WERI-Rb-1 (cell line): ENCODE results near the gene ZBTB7C.

Experiments
- DNase-seq: peaks from one replicate; pipeline ENCODE4 v3.0.0-alpha.2; 2020
- H3K27ac ChIP-seq: fragments of 250-450 bp; sonication (Bioruptor Pico); 2 replicates; pipeline ENCODE4 v1.5.1; 2020; ENCODE audit warnings: mild to moderate bottlenecking, moderate library complexity
- H3K27me3 ChIP-seq: fragments of 250-450 bp; sonication (Bioruptor Pico); 2 replicates; pipeline ENCODE4 v1.5.1; 2021; ENCODE audit warnings: mild to moderate bottlenecking, low read depth, moderate library complexity; ENCODE audit not compliant: insufficient read depth, severe bottlenecking
- H3K36me3 ChIP-seq: fragments of 250-450 bp; sonication (Bioruptor Pico); 2 replicates; pipeline ENCODE4 v1.5.1; 2020; ENCODE audit warnings: mild to moderate bottlenecking, moderate library complexity
- H3K4me3 ChIP-seq: 2 replicates; pipeline ENCODE4 v1.5.1; 2011; ENCODE audit warnings: low read depth, mild to moderate bottlenecking, control low read depth, low read length
- H3K9me3 ChIP-seq: fragments of 250-450 bp; sonication (Bioruptor Pico); 2 replicates; pipeline ENCODE4 v1.5.1; 2021; ENCODE audit warnings: mild to moderate bottlenecking, moderate library complexity; ENCODE audit not compliant: severe bottlenecking
- TF ChIP-seq, protein P1 (sequence below): IDR thresholded peaks from 2 replicates; pipeline ENCODE4 v1.5.1; 2011; ENCODE audit warnings: low read depth, mild to moderate bottlenecking, control low read depth, inconsistent platforms, low read length

The ZBTB7C gene

GRCh38 chr18:48200631-48201336, 208.4 kb downstream of the ZBTB7C start:
- no peaks in the 10 kb centered on the region for H3K9me3 ChIP-seq
- no peaks in the 10 kb centered on the region for H3K27me3 ChIP-seq
- H3K4me3 ChIP-seq: no peak overlapping the region
- H3K36me3 ChIP-seq: no peaks in the 10 kb centered on the region
- H3K27ac ChIP-seq: no peak overlapping the region
- no peak for DNase-seq
- TF ChIP-seq, protein P1, sequence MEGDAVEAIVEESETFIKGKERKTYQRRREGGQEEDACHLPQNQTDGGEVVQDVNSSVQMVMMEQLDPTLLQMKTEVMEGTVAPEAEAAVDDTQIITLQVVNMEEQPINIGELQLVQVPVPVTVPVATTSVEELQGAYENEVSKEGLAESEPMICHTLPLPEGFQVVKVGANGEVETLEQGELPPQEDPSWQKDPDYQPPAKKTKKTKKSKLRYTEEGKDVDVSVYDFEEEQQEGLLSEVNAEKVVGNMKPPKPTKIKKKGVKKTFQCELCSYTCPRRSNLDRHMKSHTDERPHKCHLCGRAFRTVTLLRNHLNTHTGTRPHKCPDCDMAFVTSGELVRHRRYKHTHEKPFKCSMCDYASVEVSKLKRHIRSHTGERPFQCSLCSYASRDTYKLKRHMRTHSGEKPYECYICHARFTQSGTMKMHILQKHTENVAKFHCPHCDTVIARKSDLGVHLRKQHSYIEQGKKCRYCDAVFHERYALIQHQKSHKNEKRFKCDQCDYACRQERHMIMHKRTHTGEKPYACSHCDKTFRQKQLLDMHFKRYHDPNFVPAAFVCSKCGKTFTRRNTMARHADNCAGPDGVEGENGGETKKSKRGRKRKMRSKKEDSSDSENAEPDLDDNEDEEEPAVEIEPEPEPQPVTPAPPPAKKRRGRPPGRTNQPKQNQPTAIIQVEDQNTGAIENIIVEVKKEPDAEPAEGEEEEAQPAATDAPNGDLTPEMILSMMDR: no peak

DNA sequence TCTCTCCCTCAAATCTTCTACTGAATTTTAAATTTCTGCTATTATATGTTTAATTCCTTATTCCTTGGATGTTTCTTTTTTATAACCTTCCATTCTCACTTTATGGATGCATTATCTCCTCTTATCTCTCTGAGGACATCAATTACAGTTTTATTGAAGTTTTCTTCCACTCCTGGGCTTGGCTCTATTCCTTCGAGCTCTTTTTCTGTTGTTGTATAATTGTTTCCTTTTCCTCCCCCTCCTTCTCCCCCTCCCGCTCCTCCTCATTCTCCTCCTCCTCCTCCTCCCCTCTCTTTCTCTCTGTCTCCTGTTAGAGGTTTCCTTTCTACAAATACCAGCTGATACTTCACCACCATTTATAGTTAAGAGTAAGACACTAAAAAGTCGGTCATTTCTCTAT, 209.8 kb downstream of the ZBTB7C start:
- DNase-seq: no peak
- H3K27ac ChIP-seq: no peak overlapping the region
- H3K9me3 ChIP-seq: no peaks in the 10 kb centered on the region
- H3K27me3 ChIP-seq: no peaks in the 10 kb centered on the region
- H3K36me3 ChIP-seq: no peaks in the 10 kb centered on the region
- H3K4me3 ChIP-seq: no peak overlapping the region
- TF ChIP-seq, protein P1: no peak

GRCh38 chr18:48197819-48198218, 211.4 kb downstream of the ZBTB7C start:
- DNase-seq: no peak
- H3K27ac ChIP-seq: no peak overlapping the region

GRCh38 chr18:48195787-48196186, 213.4 kb downstream of the ZBTB7C start:
- Histone ChIP-seq H3K9me3 (no peaks in the 10 kb centered on the region), H3K4me3 (no peak overlapping the region), H3K27ac (no peak overlapping the region), H3K27me3 (no peaks in the 10 kb centered on the region), H3K36me3 (no peaks in the 10 kb centered on the region)
- TF ChIP-seq, protein P1: no peak
- no peak for DNase-seq

More at GRCh38 chr18:48197819-48198218, 211.4 kb downstream of the ZBTB7C start:
- TF ChIP-seq, protein P1: no peak
- Histone ChIP-seq H3K27me3 (no peaks in the 10 kb centered on the region), H3K9me3 (no peaks in the 10 kb centered on the region), H3K4me3 (no peak overlapping the region), H3K36me3 (no peaks in the 10 kb centered on the region)

GRCh38 chr18:48194591-48195181, 214.5 kb downstream of the ZBTB7C start:
- TF ChIP-seq, protein P1: no peak
- no peaks in the 10 kb centered on the region for H3K27me3 ChIP-seq

More at GRCh38 chr18:48194591-48195181, 214.5 kb downstream of the ZBTB7C start:
- no peak for DNase-seq
- Histone ChIP-seq H3K36me3 (no peaks in the 10 kb centered on the region), H3K9me3 (no peaks in the 10 kb centered on the region), H3K4me3 (no peak overlapping the region), H3K27ac (no peak overlapping the region)
